Kidney capillary endothelial cell (primary cell): ENCODE results near the gene PHKB.

Experiments
- DNase-seq: peaks from one replicate; pipeline ENCODE4 v3.0.0-alpha.2; 2018; ENCODE audit warnings: low spot score

PHKB gene

DNA sequence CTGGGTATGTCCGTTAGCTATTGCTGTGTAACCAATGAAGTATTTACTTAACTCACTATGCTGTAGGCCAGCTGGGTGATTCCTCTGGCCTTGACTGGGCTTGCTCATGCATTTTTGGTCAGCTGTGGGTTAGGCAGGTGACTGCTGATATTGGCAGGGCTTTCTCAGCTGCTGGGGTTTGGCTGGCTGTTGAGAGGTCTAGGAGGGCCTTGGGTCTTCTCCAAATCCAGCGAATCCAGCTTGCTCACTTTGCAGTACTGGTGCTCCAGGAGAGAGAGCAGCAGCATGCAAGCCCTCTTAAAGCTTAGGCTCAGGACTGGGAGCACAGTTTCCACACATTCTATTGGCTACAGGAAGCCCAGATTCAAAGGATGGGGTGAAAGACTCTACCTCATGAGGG, 270.1 kb downstream of the PHKB start:
- no peak for DNase-seq

DNA sequence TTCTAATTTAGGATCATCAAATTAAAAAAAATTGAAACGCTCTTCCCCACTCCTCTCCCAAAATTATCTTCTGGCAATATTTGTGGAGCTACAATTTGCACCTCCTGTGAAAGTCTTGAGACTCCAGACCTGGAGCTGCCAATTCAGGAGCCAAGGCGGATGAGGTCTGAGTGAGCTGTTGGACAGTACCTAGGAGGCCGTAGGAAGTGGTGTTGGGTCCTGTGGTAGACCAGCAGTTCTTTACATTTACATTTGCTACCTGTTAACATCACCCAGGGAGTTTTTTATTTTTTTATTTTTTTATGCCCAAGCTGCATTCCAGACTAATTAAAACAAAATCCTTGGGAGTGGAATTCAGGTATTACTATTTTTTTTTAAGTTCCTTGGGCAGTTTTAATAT, 271.0 kb downstream of the PHKB start:
- DNase-seq, result no peak

DNA sequence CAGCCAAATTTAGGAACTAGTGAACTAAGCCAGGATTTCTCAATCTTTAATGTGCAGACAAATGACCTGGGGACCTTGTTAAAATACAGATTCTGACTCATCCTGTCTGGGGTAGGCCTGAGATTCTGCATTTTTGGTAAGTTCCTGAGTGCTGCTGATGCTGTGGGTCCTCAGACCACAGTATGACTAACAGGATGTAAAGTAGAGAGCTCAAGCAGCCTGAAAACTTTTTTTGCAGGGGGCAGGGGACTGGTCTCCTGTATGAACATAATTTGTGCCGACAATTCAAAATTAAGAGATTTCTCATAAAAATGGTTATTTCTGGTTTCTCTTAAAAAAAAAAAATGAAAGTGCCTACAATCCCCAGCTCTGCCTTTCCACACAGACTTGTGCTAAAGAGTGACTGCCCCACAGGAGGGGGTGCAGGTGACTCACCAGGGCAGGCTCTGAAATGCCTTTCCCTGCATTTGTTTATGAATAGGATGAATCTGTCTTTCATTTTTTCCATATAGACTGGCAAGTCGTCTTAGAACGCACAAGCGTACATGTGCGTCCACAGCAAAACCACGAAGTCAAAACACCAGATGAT, 271.5 kb downstream of the PHKB start:
- DNase-seq, result peak; percentile 40

DNA sequence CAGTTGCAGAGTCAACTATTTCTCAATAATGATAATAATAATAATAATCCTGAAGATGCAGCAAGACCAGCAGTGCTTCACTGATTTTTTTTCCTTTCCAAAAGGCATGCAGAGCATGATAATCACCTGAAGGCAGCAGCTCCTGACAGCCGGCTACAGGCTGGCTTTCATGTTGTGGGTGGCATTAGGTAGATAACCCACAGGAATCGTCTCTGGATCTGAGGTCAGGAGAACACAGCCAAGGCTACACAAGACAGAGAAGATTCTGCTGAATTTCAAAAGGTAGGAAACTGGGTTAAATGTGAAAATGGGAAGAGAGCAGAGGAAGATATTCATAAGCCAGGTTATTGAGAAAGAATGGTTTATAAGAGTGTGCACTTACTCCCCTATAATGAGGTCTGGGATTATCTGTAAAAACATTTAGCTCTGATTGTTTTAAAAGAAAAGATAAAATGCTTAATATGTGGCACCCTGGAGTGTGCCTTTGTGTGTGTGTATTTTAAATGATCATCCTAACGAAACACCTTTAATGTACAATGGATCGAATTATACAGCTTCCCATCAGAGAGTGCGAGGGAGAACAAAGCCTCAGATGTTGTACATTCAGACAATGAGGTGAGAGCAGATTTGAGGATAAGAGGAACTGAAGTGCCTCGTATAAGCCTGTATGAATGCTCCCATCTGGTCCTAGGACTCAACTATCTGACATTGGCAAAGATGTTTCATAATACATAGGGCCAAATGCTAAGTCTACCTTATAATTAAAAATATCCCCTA, 273.1 kb downstream of the PHKB start:
- no peak for DNase-seq

DNA sequence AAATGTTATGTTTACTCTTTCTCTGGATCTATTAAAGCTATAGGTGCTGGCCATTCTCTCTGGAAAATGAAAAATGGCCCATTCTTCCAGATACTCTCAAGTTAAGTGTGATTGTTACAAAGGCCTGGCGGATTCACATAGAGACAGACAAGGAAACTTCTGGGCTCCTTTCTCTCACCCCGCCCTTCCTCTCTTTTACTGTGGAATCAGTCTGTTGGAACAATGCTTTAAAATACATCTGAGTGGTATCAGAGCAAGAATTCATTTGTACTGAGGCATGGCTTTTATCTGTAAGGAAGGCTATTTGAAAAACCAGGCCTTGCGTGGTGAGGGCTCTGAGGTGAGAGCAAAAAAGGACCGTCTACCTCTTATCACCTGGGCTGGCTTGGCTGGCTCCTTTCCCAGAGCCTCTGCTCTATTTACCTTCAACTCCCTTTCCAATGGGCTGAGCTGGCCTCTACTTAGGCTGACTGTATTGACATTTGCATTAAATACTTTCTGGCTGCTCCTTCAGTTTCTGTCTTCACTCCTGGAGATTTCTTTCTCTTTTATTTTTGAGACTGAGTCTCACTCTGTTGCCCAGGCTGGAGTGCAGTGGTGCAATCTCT, 274.0 kb downstream of the PHKB start:
- no peak for DNase-seq

DNA sequence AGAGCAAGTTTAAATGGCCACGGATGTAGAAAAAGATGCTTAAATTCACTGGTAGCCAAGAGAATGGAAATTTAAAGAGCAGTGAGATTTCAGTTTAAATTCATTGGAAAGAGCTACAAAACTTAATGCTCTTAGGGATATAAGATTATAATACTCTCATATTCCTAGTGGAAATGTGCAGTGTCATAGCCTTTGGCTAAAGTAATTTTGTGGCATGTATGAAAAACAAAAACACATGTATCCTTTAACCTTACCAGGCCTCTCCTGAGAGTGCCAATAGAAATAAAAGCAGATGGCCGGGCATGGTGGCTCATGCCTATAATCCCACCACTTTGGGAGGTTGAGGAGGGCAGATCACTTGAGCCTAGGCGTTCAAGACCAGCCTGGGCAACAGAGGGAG, 289.2 kb downstream of the PHKB start:
- DNase-seq, result no peak
